BJ (cell line): Measurements from ENCODE around the gene NAALADL2. TPM values are rescaled to one million over a fixed set of nuclear protein-coding genes. Genes with fewer than 3 reads are reported as not detected.

Source experiments
- CTCF ChIA-PET: fragments of 350-600 bp; formaldehyde crosslinking; extraction: SDS; loops from one replicate; lab custom pipeline; 2021; ENCODE audit warnings: antibody characterized with exemption, inconsistent platforms; lab: Yijun Ruan, JAX
- POLR2A ChIA-PET: fragments of 300-600 bp; sonication (Branson Sonifier 250); formaldehyde crosslinking; extraction: SDS; loops from one replicate; lab custom pipeline; 2021; ENCODE audit warnings: antibody characterized with exemption; lab: Charles Lee
- DNase-seq: peaks from one replicate; pipeline ENCODE4 v3.0.0-alpha.2; 2011; ENCODE audit warnings: low read depth
- H3K27me3 ChIP-seq: 2 replicates; pipeline ENCODE4 v1.6.0; 2011; ENCODE audit warnings: low read length; ENCODE audit not compliant: control insufficient read depth, insufficient read depth
- H3K36me3 ChIP-seq: 2 replicates; pipeline ENCODE4 v1.5.1; 2011; ENCODE audit warnings: low read length; ENCODE audit not compliant: control insufficient read depth, insufficient read depth
- H3K4me3 ChIP-seq: 2 replicates; pipeline ENCODE4 v1.5.1; 2011; ENCODE audit warnings: low read depth, mild to moderate bottlenecking, control low read depth, low read length
- CTCF ChIP-seq: IDR thresholded peaks from 2 replicates; pipeline ENCODE4 v1.5.1; 2011; ENCODE audit warnings: low read depth, mild to moderate bottlenecking, control low read depth, inconsistent platforms, low read length, moderate library complexity; ENCODE audit not compliant: insufficient read depth
- polyA plus RNA-seq: library from polyadenylated mRNA; depleted of rRNA; stranded (reverse); fragments of >200 nt; gene quantifications from 2 replicates; pipeline ENCODE4 v1.2.3, GENCODE V29; 2011

NAALADL2 gene
- polyA plus RNA-seq, 1 experiment = 3.6 TPM

GRCh38 chr3:175102161-175102560, 243.0 kb downstream of the NAALADL2 start:
- no peak for TF ChIP-seq CTCF
- Histone ChIP-seq H3K36me3 (no peaks in the 10 kb centered on the region), H3K27me3 (no peaks in the 10 kb centered on the region), H3K4me3 (no peak overlapping the region)
- no peak for DNase-seq
- CTCF ChIA-PET = no interaction called here
- POLR2A ChIA-PET = no interaction called here

- no peak for DNase-seq
- CTCF ChIA-PET = no interaction called here
- no peak for TF ChIP-seq CTCF
- no peak overlapping the region for H3K4me3 ChIP-seq
- H3K36me3 ChIP-seq = no peaks in the 10 kb centered on the region
- no peaks in the 10 kb centered on the region for H3K27me3 ChIP-seq
- POLR2A ChIA-PET = no interaction called here
Observed at GRCh38 chr3:175103298-175103697, 244.2 kb downstream of the NAALADL2 start.

- no peaks in the 10 kb centered on the region for H3K27me3 ChIP-seq
- no peak for DNase-seq
- no peak for TF ChIP-seq CTCF
- no peak overlapping the region for H3K4me3 ChIP-seq
- CTCF ChIA-PET = no interaction called here
- no peaks in the 10 kb centered on the region for H3K36me3 ChIP-seq
- POLR2A ChIA-PET = interaction anchor here (0.7 kb wide), 1 partner anchor 15 kb away, joined by 3 read pairs; no protein-coding TSS in a partner anchor
Observed at GRCh38 chr3:175105066-175105465, 245.9 kb downstream of the NAALADL2 start.

GRCh38 chr3:175107231-175107630, 248.1 kb downstream of the NAALADL2 start:
- ChIA-PET POLR2A (no interaction called here), CTCF (no interaction called here)
- Histone ChIP-seq H3K27me3 (no peaks in the 10 kb centered on the region), H3K4me3 (no peak overlapping the region), H3K36me3 (no peaks in the 10 kb centered on the region)
- no peak for DNase-seq
- TF ChIP-seq CTCF = no peak

GRCh38 chr3:175107995-175108394, 248.9 kb downstream of the NAALADL2 start:
- POLR2A ChIA-PET = no interaction called here
- CTCF ChIA-PET = no interaction called here

More at GRCh38 chr3:175107995-175108394, 248.9 kb downstream of the NAALADL2 start:
- DNase-seq = no peak
- Histone ChIP-seq H3K36me3 (no peaks in the 10 kb centered on the region), H3K4me3 (no peak overlapping the region), H3K27me3 (no peaks in the 10 kb centered on the region)
- no peak for TF ChIP-seq CTCF
